A549 treated with CORT108297 at 1 μM for 4 hours (cell line): ENCODE data around the gene TK1. TPM values are rescaled to one million over a fixed set of nuclear protein-coding genes. Genes with fewer than 3 reads are reported as not detected.

Experiments used
- total RNA-seq: library from RNA; stranded (reverse); fragments of 200-300 nt; extraction: Qiagen RNA extraction; gene quantifications from 5 replicates; pipeline ENCODE4 v1.2.3, GENCODE V29; 2022

The TK1 gene, protein sequence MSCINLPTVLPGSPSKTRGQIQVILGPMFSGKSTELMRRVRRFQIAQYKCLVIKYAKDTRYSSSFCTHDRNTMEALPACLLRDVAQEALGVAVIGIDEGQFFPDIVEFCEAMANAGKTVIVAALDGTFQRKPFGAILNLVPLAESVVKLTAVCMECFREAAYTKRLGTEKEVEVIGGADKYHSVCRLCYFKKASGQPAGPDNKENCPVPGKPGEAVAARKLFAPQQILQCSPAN
- 227 to 285 TPM (median 247 TPM) in 5 replicates for total RNA-seq

DNA sequence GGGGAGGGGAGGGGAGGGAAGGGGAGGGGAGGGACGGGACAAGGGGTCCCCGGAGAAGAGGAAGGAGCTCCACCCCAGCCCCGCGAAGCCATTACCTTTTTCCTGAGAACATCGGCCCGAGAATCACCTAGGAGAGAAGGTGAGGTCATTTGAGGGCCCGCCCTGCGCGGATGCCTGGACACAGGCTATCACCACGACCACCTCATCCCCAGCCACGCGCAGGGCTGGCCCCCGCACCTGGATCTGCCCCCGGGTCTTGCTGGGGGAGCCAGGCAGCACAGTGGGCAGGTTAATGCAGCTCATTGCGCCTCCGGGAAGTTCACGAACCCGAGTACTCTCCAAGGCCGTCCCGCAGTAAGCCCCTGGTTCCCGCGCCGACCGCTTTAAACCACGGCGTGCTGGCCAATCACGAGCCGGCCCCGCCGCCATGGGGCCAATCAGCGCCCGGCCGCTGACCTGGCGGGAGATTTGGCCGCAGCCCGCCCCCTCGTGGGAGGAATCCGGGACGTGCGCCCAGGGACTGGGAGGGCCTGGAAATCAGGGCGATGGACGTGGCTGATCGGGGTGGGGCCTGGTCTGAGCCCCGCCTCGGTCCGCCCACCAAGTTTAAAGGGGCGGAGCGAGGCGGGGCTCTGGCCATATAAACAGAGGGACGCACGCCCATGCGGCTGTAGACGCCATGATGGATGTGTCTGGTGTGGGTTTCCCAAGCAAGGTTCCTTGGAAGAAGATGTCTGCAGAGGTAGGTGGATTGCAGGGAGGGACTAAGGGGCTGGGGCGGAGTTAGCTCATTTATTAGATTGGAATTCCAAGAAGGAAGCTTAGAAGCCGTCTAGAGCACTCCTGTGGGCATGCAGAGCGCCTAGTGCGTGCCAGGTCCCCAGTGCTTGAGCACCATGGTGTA is at the start of gene TK1, which contains the start of gene AFMID:
TSS of gene TK1 (minus strand) at position 361 of the 904 bp plus-strand sequence. CDS start at position 303, 58 bp downstream.
TSS of gene AFMID (plus strand) at position 671 of the 904 bp plus-strand sequence. CDS start at position 680, 9 bp downstream.

DNA sequence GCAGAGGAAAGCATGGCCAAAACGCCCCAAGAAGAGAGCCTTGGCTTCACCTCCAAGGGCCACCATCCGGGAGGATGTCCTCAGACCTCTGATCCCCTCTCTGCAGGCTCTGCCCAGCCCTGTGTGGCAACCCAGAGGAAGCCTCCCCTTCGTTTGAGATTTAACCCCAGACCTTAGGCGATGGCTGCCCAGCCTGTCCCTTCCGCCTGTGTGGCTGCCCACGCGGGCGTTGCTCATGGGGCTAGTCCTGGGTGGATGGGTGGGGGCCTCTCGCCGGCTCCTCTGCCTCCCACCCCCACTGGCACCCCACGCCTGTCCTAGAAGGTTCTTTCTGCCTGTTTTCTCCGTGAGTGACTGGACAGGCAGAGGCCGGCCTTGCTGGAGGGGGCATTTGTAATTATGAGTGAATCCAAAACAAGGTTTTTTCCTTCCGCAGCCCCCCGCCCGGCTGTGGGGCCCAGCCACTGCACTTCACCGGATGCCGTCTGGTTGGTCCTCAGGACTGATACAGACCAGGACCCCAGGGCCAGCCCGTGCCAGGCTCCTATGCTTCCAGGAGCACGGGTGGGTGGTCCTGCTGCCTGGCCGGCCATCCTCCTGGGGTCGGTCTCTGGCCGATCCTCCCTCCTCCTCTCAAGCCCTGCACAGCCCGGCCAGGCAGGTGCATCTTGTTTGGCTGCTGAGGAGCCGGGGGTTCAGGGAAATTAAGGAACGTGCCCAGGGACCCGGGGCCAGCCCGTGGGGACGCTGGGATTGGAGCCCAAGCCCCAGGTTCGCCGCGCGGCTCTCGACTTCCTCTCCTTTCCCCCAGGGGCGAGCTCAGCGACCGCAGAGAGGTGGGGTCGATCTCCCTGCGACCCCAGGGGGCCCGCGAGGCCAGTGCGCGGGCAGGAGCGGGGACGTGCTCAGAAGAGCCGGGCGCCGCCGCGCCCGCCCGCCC is 44.4 kb upstream of the TK1 start, which contains the start of gene TMEM235:
TSS of gene TMEM235 (plus strand) at position 636 of the 940 bp plus-strand sequence. CDS start 393 bp downstream, outside the sequence.

DNA sequence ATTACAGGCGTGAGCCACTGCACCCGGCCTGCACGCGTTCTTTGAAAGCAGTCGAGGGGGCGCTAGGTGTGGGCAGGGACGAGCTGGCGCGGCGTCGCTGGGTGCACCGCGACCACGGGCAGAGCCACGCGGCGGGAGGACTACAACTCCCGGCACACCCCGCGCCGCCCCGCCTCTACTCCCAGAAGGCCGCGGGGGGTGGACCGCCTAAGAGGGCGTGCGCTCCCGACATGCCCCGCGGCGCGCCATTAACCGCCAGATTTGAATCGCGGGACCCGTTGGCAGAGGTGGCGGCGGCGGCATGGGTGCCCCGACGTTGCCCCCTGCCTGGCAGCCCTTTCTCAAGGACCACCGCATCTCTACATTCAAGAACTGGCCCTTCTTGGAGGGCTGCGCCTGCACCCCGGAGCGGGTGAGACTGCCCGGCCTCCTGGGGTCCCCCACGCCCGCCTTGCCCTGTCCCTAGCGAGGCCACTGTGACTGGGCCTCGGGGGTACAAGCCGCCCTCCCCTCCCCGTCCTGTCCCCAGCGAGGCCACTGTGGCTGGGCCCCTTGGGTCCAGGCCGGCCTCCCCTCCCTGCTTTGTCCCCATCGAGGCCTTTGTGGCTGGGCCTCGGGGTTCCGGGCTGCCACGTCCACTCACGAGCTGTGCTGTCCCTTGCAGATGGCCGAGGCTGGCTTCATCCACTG is 27.3 kb upstream of the TK1 start, which contains the start of gene BIRC5:
TSS of gene BIRC5 (plus strand) at position 238 of the 690 bp plus-strand sequence. CDS start at position 302, 64 bp downstream.

DNA sequence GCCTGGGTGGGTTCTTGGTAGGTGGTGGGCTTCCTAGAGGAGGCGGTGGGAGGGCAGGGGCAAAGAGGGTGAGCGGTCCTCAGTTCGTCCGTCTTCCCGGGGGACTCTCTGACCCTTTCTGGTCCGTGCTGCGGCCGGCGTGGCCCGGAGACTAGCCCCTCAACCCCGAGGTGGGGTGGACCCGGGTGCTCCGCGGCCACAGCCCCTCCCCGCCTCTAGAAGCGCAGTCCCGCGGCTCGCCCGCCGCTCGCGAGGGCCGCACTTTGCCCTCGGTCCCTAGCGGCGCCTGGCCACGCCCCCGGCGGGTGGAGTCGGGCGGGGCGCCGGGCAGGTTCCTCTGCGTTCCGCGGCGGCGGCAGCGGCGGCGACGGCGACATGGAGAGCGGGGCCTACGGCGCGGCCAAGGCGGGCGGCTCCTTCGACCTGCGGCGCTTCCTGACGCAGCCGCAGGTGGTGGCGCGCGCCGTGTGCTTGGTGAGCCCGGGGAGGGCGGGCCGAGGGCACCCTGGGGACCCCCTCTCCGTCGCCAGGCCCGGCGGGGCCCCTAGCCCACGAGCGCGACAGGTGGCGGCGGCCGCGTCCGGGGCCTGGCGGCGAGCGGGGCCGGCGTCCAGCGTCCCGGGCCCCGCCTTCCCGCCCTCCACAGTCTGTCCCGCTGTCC is 18.5 kb downstream of the TK1 start, which contains the start of gene SYNGR2:
TSS of gene SYNGR2 (plus strand) at position 340 of the 661 bp plus-strand sequence. CDS start at position 376, 36 bp downstream.

DNA sequence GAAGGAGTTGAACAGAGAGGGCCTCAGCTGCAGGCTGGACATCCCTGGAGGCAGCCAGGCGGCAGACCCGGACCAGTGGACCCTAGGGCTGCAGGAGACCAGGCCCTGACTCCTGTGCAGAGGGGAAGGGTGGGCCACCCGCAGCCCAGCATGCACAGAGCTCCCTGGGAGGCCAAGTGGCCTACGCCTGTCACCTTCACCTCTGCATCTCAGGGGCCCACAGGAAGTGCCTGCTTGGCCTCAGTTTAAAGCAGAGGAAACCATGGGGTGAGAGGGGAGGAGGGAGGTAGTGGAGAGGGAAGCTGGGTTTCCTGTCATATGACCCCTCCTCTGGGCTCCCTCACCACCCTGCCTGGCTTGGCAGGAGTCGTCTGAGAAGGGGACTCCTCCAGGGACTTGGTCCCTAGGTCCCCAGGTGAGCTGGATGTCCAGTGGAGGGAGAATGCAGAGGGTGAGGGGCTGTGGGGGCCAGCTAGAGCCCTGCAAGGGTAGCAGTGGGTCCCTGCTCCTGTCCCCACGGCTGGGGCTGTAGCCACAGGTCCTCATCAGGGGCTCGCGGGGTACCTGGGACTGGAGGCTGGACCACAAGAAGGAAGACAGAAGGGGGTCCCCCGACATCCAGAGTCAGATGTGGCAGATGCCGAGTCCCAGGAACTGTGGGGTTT is 56.3 kb downstream of the TK1 start, which contains the start of gene TMC8:
TSS of gene TMC8 (plus strand) at position 335 of the 665 bp plus-strand sequence. CDS start 818 bp downstream, outside the sequence.

DNA sequence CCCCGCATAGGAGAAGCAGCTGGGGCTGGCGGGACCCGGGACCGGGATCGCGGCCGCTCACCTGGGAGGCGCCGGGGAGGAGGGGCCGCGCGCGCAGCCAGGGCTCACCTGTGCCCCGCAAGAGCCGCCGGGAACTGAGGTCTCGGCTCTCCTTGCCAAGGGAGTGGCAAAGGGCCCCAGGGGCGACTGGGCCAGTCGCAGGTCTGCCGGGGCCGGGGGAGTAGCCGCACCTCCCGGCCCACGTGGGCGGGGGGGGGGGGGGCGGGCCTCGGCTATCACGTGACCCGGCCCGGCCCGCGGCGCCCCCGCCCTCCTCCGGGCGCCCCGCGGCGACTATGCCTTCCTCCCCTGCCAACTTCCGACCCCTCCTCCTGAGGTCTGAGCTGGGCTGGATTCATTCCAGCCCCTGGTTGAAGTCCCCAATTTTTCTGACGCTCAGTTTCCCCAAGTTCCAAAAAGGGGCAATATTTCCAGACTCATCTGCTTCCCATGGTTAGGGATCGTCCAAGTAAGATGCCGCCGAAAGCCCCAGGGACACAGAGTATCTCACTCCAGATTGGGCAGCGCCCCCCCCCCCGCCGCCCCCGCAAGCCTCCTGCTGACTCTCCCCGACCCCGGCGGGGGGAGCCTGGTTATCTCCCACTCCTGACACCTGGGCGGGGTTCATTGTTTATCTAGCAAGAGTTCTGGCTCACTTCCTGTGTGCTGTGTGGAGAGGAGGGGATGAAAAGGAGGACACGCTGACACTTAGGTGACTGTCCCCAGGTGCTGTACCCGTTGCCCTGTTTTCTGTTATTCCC is 58.1 kb downstream of the TK1 start, which contains the start of gene TMC6:
TSS of gene TMC6 (minus strand) at position 205 of the 800 bp plus-strand sequence. CDS start 1,923 bp downstream, outside the sequence.

Other genes with a start within 250 kb of the TK1 start
- 1.6 to 2.7 TPM (median 1.9 TPM) in 5 replicates for gene TNRC6C, start 228.3 kb downstream of the TK1 start, total RNA-seq
- gene TMC6, start 58.3 kb downstream of the TK1 start, total RNA-seq, result 7.4 to 13.1 TPM (median 12.0 TPM) in 5 replicates
- gene TMC8, start 56.3 kb downstream of the TK1 start, total RNA-seq, result 0.25 to 0.79 TPM (median 0.34 TPM) in 5 replicates
- not detected in 5 replicates for gene C17orf99, start 40.7 kb downstream of the TK1 start, total RNA-seq
- 120 to 222 TPM (median 206 TPM) in 5 replicates for gene SYNGR2, start 18.5 kb downstream of the TK1 start, total RNA-seq
- 41.0 to 62.5 TPM (median 41.2 TPM) in 5 replicates for gene AFMID, start 310 bp upstream of the TK1 start, total RNA-seq
- 100 to 110 TPM (median 107 TPM) in 5 replicates for gene BIRC5, start 27.2 kb upstream of the TK1 start, total RNA-seq
- not detected in 5 replicates for gene TMEM235, start 44.6 kb upstream of the TK1 start, total RNA-seq
- gene SOCS3, start 173.0 kb upstream of the TK1 start, total RNA-seq, result 32.7 to 54.0 TPM (median 47.5 TPM) in 5 replicates
- gene PGS1, start 191.6 kb upstream of the TK1 start, total RNA-seq, result 21.6 to 31.6 TPM (median 29.0 TPM) in 5 replicates